ENCODE results near the gene ADGRV1.

GRCh38 chr5:90830058-90830457, 271.5 kb downstream of the ADGRV1 start:
- no peak for TF ChIP-seq RAD21 (conservative IDR thresholded peaks at IDR 0.05)
- no peak for TF ChIP-seq EZH2 (IDR thresholded peaks at IDR 0.05; ENCODE audit: borderline replicate concordance, insufficient read depth, low read length, poor library complexity, severe bottlenecking)

Data from neural cell (in vitro differentiated cells).